ENCODE data around the gene WIPF3.
"Not testable (repeated sequence)": the region's sequence is repeated elsewhere in the genome, so short reads cannot be mapped to it uniquely, and the experiment has no call there.

Gene WIPF3

DNA sequence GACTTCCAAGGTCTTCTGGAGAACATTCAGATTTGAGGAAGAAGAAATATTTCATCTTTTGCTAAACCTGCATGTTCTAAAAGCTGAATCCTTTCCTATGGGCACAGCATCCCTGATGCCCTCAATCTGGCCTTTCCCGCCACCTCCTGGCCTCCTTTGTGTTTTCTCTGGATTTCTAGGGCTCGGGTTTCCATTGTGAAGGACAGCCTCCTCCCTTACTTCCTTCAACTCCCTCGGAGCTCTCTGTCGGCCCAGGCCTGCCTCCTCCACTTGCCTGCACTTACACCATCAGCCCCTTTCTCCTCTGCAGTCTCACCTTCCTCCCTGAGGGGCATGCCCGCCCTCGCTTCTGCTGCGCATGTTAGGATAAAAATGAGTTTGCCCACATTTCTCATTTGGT, 75.4 kb downstream of the WIPF3 start:
- no peak for DNase-seq (ENCODE audit: low spot score)

DNA sequence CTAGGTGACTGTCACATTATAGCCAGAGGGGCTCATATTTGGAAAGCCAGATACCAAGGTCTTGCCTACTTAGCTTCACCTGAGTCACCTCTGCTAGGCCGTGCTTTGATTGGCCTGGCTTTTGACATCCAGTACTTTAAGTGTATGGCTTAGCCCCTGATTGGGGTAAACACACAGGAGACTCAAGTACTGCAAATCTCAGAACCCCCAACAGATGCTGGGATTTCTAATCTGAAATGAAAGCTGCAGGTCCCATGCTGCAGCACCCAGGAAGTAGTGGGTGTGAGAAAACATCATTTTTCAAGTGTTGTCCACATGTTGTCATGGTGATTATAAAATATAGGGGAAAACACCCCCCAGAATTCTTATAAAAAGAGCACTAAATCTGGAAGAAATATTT, 76.2 kb downstream of the WIPF3 start:
- DNase-seq (ENCODE audit: low spot score): no peak

GRCh38 chr7:29883462-29884398, 77.4 kb downstream of the WIPF3 start:
- no peak for DNase-seq (ENCODE audit: low spot score)

DNA sequence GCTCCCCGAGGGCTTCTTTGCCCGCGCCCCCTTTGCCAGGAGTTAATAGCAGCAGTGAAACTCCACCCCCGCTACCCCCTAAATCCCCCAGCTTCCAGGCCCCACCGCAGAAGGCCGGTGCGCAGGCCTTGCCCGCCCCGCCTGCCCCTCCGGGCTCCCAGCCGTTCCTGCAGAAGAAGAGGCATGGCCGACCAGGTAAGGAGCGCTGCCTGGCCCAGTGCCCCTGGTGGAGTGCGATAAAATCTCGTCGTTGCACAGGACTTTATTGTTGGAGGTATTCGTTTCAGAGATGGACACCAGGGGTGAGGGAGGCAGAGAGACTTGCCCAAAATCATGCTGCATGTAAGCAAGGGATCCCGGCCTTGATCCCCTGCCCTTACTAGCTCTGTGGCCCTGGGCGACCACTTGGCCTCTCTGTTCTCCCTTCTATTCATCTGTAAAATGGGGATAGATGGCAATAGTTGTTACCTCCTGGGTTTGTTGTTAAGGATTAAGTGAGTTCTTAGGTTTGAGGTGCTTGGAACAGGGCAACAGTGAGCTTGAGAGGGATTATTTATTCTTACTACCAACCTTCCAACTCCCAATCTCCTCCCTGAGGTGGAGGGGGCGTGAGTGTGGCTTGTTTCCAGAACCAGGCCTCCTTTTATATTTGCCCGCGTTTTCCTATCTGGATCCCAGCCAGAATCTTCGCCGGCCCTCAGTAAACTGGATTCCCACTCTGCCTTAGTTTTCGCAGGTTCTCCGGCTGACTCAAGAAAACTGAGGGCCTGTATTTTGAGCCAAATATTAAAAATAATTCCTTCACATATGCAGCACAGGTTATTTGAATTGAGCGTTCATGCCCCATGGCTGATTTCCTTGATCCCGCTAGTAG, 78.3 kb downstream of the WIPF3 start:
- DNase-seq (ENCODE audit: low spot score): no peak

DNA sequence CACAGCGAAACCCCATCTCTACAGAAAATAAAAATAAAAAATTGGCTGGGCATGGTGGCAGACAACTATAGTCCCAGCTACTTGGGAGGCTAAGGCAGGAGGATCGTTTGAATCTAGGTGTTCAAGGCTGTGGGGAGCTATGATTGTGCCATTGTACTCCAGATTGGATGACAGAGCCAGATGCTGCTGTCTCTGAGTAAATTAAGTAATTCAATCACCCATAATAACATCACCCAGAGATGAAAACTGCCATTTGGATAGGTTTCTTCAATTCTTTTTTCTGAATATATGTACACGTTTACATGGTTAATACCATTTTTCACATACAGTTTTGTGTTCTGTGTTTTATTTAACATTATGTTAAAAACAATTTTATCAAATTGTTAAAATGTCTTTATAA, 79.3 kb downstream of the WIPF3 start:
- DNase-seq (ENCODE audit: low spot score): no peak

GRCh38 chr7:29886827-29887226, 80.5 kb downstream of the WIPF3 start:
- DNase-seq (ENCODE audit: low spot score): no peak

GRCh38 chr7:29888006-29888405, 81.7 kb downstream of the WIPF3 start:
- no peak for DNase-seq (ENCODE audit: low spot score)

GRCh38 chr7:29889288-29889687, 83.0 kb downstream of the WIPF3 start:
- no peak for DNase-seq (ENCODE audit: low spot score)

- DNase-seq (ENCODE audit: low spot score): no peak
Observed at GRCh38 chr7:29890251-29890650, 83.9 kb downstream of the WIPF3 start.

GRCh38 chr7:29890786-29891185, 84.5 kb downstream of the WIPF3 start:
- DNase-seq (ENCODE audit: low spot score): not testable (repeated sequence)

- no peak for DNase-seq (ENCODE audit: low spot score)
Observed at GRCh38 chr7:29891766-29892165, 85.5 kb downstream of the WIPF3 start.

DNA sequence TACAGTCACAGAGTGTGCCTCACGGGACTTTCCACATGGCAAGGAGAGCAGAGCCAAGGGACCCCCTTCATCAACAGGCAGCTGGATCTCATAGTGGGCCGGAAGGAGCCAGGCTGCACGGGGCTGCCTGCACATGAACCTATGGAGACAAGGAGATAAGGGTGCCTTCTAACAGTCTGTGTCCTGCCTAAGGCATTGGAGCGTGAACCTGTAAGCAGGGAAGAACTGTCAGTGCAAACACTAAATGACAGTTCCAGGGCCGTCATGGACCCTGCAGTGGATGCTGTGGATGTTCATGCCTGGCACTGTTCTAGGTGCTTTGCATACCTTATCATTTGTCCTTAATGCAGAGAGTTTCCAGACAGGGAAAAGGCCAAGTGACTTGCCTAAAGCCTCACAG, 85.9 kb downstream of the WIPF3 start:
- DNase-seq (ENCODE audit: low spot score): no peak

DNA sequence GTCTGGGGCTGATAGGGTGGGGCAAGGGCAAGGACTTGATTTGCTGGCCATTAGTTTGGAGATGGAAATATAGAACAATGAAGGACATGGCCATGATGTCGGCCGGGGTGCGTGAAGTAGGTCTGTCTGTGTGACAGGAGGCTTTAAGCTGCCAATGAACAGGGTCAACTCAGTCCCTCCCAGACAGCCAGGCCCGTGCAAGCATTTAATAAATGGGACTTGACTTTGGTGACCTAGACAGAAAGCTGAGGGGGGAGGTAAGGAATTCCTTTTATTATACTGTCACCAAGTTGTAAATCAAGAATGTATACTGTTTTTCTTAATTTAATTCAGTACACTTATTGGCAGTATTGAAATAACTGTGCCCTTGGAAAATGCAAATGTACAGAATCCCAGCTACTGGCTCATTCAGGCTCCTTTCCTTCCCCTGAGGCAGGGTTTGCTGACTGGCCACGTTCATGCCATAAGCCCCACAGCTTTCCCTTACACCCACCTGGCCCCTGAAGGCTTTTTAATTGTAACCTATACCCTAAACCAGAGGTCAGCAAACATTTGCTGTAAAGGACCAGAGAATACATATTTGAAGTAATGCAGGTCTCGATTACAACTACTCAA, 87.2 kb downstream of the WIPF3 start:
- no peak for DNase-seq (ENCODE audit: low spot score)

- DNase-seq (ENCODE audit: low spot score): no peak
Observed at GRCh38 chr7:29894256-29894655, 87.9 kb downstream of the WIPF3 start.

DNA sequence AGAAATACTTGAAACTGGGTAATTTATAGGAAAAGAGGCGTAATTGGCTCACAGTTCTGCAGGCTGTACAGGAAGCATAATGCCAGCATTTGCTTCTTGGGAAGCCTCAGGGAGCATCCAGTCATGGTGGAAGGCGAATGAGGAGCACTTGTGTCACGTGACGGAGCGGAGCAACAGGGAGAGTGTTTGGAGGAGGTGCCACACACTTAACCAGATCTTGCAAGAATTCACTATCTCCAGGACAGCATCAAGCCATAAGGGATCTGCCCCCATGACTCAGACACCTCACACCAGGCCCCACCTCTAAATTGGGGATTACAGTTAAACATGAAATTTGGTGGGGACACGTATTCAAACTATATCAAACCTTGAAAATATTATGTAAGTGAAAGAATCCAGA, 89.3 kb downstream of the WIPF3 start:
- no peak for DNase-seq (ENCODE audit: low spot score)

DNA sequence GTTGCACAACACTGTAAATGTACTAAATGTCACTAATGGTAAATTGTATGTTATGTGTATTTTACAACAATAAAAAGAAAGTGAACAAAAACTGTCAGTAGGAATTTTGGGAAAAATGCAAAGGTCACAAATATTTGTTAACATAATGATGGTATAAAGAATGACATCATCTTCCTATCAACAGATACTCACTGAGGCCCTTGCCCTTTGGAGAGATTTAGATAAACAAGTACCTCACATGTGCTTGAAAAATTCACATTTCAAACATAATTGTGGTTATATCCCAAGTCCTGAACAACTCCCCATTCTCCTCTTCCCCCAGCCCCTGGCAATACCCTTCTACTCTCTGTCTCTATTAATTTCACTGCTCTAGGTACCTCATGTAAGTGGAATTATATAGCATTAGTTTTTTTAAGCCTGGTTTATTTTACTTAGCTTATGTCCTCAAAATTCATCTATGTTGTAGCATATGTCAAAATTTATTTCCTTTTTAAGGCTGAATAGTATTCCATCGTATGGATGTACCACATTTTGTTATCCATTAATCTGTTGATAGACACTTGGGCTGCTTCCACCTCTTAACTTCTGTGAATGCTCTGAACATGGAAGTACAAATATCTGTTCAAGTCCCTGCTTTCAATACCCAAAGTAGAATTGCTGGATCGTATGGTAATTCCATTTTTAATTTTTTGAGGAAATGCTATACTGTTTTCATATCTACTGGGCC, 90.5 kb downstream of the WIPF3 start:
- no peak for DNase-seq (ENCODE audit: low spot score)

- no peak for DNase-seq (ENCODE audit: low spot score)
Observed at GRCh38 chr7:29898301-29898700, 92.0 kb downstream of the WIPF3 start.

DNA sequence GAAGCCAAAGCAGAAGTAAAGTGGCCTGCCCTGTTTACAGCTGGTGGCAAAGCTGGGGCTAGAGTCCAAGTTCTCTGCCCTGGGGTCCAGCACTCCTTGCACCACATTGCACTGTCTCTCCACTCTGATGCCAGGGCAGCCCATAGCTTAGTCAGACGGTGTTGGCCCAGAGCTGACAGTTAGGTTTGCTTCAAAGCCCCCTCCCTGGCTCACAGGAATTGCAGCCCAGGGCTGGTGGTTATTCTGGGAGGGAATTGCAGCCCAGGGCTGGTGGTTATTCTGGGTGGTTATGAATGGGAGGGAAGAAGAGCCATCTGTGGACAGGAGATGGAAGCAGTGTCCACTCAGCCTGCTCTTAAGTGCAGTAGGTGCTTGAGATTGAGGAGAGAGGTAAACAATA, 94.4 kb downstream of the WIPF3 start:
- DNase-seq (ENCODE audit: low spot score): no peak

GRCh38 chr7:29906200-29907022, 100.1 kb downstream of the WIPF3 start:
- no peak for DNase-seq (ENCODE audit: low spot score)

GRCh38 chr7:29914180-29914579, 107.9 kb downstream of the WIPF3 start:
- DNase-seq (ENCODE audit: low spot score): no peak

Data from left forelimb (tissue), 1 donor.